GM12878 (cell line): ENCODE measurements around the gene PRCC. TPM values are rescaled to one million over a fixed set of nuclear protein-coding genes. Genes with fewer than 3 reads are reported as not detected.

Experiments used
- CHD1 ChIP-seq: IDR thresholded peaks from 2 replicates; pipeline ENCODE4 v1.6.1; 2012; ENCODE audit warnings: low read depth, low read length, improper control_type of control experiment
- E2F8 ChIP-seq: fragments of 450-650 bp; IDR thresholded peaks from 2 replicates; pipeline ENCODE4 v1.6.1; 2018; ENCODE audit warnings: mild to moderate bottlenecking, low read depth, moderate library complexity; ENCODE audit not compliant: partially characterized antibody
- E4F1 ChIP-seq: fragments of 450-650 bp; IDR thresholded peaks from 2 replicates; pipeline ENCODE4 v1.6.1; 2018; ENCODE audit warnings: borderline replicate concordance, mild to moderate bottlenecking; ENCODE audit not compliant: partially characterized antibody
- FOXM1 ChIP-seq: IDR thresholded peaks from 2 replicates; pipeline ENCODE4 v1.6.1; 2012; ENCODE audit warnings: low read depth, mild to moderate bottlenecking, inconsistent platforms, low read length, moderate library complexity
- HDAC6 ChIP-seq: fragments of 200-600 bp; sonication (generic); IDR thresholded peaks from one replicate; pipeline ENCODE4 v1.8.0; 2017; ENCODE audit warnings: antibody characterized with exemption; ENCODE audit not compliant: unreplicated experiment
- POLR2A ChIP-seq: IDR thresholded peaks from 2 replicates; pipeline ENCODE4 v1.6.1; 2011; ENCODE audit warnings: low read depth, mild to moderate bottlenecking, low read length
- SMC3 ChIP-seq: IDR thresholded peaks from 2 replicates; pipeline ENCODE4 v1.6.1; 2011; ENCODE audit warnings: low read length, improper control_type of control experiment, borderline replicate concordance
- WRNIP1 ChIP-seq: IDR thresholded peaks from 2 replicates; pipeline ENCODE4 v1.6.1; 2011; ENCODE audit warnings: low read depth, low read length, improper control_type of control experiment, borderline replicate concordance
- ZBED1 ChIP-seq: IDR thresholded peaks from 2 replicates; pipeline ENCODE4 v1.6.1; 2016; ENCODE audit warnings: borderline replicate concordance
- ZBTB40 ChIP-seq: fragments of 450-650 bp; IDR thresholded peaks from 2 replicates; pipeline ENCODE4 v1.6.1; 2016; ENCODE audit warnings: mild to moderate bottlenecking, moderate library complexity, borderline replicate concordance
- polyA plus RNA-seq, 11 experiments: library from polyadenylated mRNA; depleted of rRNA in 4 of 11; unstranded in 6 of 11; stranded (reverse) in 5 of 11; fragments of >200 nt; fragmentation: Nextera tagmentation in 4 of 11; fragmentation: Illumina TruSeq in 1 of 11; extraction: Ambion mirVana in 4 of 11; extraction: Trizol in 1 of 11; gene quantifications; 1 replicate in 1 of 11; 2 replicates in 10 of 11; pipeline versions ENCODE4 v1.2.1 to v1.2.3, GENCODE V29; 2011 to 2016; ENCODE audit warnings: inconsistent platforms in 2 of 11, missing spikeins in 2 of 11, low read depth in 1 of 11
- total RNA-seq, 4 experiments: library from RNA; depleted of rRNA in 3 of 4; stranded (reverse); fragments of >200 nt in 3 of 4; fragmentation: Illumina TruSeq in 1 of 4; extraction: Trizol in 1 of 4; gene quantifications; 2 replicates each; pipeline versions ENCODE4 v1.2.1 to v1.2.3, GENCODE V29; 2013 to 2021

The PRCC gene
- total and polyA plus RNA-seq, 10 of the 15 experiments (the other 5 are each of a cell fraction or from before 2014, with no cell fraction given) = 23.8 to 132 (median 63.1) TPM

GRCh38 chr1:156775799-156776198 lies 8.5 kb downstream of the PRCC start (continued):
- TF ChIP-seq ZBED1 (no peak), E4F1 (no peak), SMC3 (no peak), FOXM1 (no peak), POLR2A (no peak), E2F8 (no peak), HDAC6 (no peak), ZBTB40 (no peak), WRNIP1 (no peak), CHD1 (no peak)
